Measurements from ENCODE around the gene LRRN4CL. TPM values are rescaled to one million over a fixed set of nuclear protein-coding genes. Genes with fewer than 3 reads are reported as not detected.
A peak's percentile ranks its signal among the peaks of the same experiment; 100 is the strongest.

LRRN4CL gene
- total and polyA plus RNA-seq, 9 of the 15 experiments (the other 6 are each of a cell fraction or from before 2014, with no cell fraction given), result 0.03 to 0.11 (median 0.05) TPM; not detected in 4

DNA sequence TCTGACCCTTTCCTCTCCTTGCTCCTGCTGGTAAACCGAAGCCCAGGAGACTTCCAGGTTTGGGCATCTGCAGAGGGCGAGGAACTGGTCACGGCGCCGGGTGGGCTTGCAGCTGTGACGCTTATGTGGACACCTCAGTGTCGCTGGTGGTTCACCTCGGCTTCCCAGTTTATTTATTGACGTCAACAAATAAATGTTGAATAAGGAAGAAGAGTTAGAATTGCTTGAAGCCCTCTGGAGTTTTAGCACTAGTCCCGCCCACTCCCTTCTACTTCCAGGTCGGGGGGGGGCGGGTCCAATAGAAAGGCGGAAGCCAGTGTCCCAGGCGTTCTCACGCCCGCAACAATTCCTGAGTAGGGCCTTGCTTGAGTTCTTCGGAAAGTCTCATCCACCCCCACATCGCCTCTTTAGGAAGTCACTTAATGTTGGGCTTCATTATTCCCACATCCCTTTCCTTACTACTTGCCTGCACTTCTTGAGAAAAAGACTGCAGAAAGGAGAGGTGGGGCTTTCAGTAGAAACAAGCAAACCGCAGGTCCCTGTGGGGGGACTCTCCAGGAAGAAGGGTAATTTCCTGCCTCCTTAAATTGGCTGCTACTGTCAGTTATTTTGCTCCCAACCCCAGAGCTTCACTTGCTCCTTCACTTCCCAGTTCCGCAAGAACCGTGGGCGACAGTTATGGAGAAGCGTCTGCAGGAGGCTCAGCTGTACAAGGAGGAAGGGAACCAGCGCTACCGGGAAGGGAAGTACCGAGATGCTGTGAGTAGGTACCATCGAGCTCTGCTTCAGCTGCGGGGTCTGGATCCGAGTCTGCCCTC is 39.0 kb upstream of the LRRN4CL start, which contains the start of gene TTC9C (continued):
- TF ChIP-seq, protein P1, sequence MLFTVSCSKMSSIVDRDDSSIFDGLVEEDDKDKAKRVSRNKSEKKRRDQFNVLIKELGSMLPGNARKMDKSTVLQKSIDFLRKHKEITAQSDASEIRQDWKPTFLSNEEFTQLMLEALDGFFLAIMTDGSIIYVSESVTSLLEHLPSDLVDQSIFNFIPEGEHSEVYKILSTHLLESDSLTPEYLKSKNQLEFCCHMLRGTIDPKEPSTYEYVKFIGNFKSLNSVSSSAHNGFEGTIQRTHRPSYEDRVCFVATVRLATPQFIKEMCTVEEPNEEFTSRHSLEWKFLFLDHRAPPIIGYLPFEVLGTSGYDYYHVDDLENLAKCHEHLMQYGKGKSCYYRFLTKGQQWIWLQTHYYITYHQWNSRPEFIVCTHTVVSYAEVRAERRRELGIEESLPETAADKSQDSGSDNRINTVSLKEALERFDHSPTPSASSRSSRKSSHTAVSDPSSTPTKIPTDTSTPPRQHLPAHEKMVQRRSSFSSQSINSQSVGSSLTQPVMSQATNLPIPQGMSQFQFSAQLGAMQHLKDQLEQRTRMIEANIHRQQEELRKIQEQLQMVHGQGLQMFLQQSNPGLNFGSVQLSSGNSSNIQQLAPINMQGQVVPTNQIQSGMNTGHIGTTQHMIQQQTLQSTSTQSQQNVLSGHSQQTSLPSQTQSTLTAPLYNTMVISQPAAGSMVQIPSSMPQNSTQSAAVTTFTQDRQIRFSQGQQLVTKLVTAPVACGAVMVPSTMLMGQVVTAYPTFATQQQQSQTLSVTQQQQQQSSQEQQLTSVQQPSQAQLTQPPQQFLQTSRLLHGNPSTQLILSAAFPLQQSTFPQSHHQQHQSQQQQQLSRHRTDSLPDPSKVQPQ (CRISPR knock-in tag; IDR thresholded peaks at IDR 0.05; ENCODE audit: borderline replicate concordance), result no peak
- TF ChIP-seq ZNF197 (CRISPR knock-in tag; IDR thresholded peaks at IDR 0.05; ENCODE audit: low read depth), result no peak
- TF ChIP-seq, protein P2, sequence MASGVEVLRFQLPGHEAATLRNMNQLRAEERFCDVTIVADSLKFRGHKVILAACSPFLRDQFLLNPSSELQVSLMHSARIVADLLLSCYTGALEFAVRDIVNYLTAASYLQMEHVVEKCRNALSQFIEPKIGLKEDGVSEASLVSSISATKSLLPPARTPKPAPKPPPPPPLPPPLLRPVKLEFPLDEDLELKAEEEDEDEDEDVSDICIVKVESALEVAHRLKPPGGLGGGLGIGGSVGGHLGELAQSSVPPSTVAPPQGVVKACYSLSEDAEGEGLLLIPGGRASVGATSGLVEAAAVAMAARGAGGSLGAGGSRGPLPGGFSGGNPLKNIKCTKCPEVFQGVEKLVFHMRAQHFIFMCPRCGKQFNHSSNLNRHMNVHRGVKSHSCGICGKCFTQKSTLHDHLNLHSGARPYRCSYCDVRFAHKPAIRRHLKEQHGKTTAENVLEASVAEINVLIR (CRISPR knock-in tag; IDR thresholded peaks at IDR 0.05), result no peak
- TF ChIP-seq ZC3H11A (IDR thresholded peaks at IDR 0.05; ENCODE audit: low read depth, low read length), result no peak
- TF ChIP-seq SMAD1 (IDR thresholded peaks at IDR 0.05; ENCODE audit: low read depth, low read length, partially characterized antibody), result no peak
- TF ChIP-seq, protein P3, sequence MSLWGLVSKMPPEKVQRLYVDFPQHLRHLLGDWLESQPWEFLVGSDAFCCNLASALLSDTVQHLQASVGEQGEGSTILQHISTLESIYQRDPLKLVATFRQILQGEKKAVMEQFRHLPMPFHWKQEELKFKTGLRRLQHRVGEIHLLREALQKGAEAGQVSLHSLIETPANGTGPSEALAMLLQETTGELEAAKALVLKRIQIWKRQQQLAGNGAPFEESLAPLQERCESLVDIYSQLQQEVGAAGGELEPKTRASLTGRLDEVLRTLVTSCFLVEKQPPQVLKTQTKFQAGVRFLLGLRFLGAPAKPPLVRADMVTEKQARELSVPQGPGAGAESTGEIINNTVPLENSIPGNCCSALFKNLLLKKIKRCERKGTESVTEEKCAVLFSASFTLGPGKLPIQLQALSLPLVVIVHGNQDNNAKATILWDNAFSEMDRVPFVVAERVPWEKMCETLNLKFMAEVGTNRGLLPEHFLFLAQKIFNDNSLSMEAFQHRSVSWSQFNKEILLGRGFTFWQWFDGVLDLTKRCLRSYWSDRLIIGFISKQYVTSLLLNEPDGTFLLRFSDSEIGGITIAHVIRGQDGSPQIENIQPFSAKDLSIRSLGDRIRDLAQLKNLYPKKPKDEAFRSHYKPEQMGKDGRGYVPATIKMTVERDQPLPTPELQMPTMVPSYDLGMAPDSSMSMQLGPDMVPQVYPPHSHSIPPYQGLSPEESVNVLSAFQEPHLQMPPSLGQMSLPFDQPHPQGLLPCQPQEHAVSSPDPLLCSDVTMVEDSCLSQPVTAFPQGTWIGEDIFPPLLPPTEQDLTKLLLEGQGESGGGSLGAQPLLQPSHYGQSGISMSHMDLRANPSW (CRISPR knock-in tag; IDR thresholded peaks at IDR 0.05), result no peak
- peak; percentile 78 for TF ChIP-seq SUPT5H (IDR thresholded peaks at IDR 0.05)
- TF ChIP-seq ETV5 (CRISPR knock-in tag; IDR thresholded peaks at IDR 0.05; ENCODE audit: low read depth), result no peak
- no peak for TF ChIP-seq ASH1L (IDR thresholded peaks at IDR 0.05; ENCODE audit: borderline replicate concordance, low read depth, partially characterized antibody)
- TF ChIP-seq SRF (CRISPR knock-in tag; IDR thresholded peaks at IDR 0.05), result 0 out of 4 replicates have a peak, but pooled peaks of 1 of the 2 experiments have one; percentile 40
- no peak for TF ChIP-seq HNRNPK (IDR thresholded peaks at IDR 0.05; ENCODE audit: low read depth, low read length, poor library complexity, severe bottlenecking)
- TF ChIP-seq ZNF274 (IDR thresholded peaks at IDR 0.05; ENCODE audit: borderline replicate concordance, low read depth, low read length), result no peak
- no peak for TF ChIP-seq DNMT1 (IDR thresholded peaks at IDR 0.05)
- no peak for TF ChIP-seq POLR2G (IDR thresholded peaks at IDR 0.05; ENCODE audit: low read depth, low read length)
- no peak for TF ChIP-seq ZNF23 (CRISPR knock-in tag; IDR thresholded peaks at IDR 0.05)
- no peak for TF ChIP-seq HNRNPUL1 (IDR thresholded peaks at IDR 0.05; ENCODE audit: low read length)
- TF ChIP-seq GTF2E2 (tag; IDR thresholded peaks at IDR 0.05), result peak; percentile 85; the same call in 1 of the 2 replicates
- no peak for TF ChIP-seq ZNF431 (CRISPR knock-in tag; IDR thresholded peaks at IDR 0.05)
- TF ChIP-seq, protein P4, sequence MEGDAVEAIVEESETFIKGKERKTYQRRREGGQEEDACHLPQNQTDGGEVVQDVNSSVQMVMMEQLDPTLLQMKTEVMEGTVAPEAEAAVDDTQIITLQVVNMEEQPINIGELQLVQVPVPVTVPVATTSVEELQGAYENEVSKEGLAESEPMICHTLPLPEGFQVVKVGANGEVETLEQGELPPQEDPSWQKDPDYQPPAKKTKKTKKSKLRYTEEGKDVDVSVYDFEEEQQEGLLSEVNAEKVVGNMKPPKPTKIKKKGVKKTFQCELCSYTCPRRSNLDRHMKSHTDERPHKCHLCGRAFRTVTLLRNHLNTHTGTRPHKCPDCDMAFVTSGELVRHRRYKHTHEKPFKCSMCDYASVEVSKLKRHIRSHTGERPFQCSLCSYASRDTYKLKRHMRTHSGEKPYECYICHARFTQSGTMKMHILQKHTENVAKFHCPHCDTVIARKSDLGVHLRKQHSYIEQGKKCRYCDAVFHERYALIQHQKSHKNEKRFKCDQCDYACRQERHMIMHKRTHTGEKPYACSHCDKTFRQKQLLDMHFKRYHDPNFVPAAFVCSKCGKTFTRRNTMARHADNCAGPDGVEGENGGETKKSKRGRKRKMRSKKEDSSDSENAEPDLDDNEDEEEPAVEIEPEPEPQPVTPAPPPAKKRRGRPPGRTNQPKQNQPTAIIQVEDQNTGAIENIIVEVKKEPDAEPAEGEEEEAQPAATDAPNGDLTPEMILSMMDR (IDR thresholded peaks at IDR 0.05 in 2 of 3, conservative IDR thresholded peaks at IDR 0.05 in 1 of 3; ENCODE audit: insufficient read depth in 2 of 3, low read depth in 1 of 3, low read length in 3 of 3), result no peak
- TF ChIP-seq HLTF (IDR thresholded peaks at IDR 0.05), result no peak

Data from K562 (cell line).